Measurements from ENCODE around the gene ZDHHC24. TPM values are rescaled to one million over a fixed set of nuclear protein-coding genes. Genes with fewer than 3 reads are reported as not detected.

Gene ZDHHC24
- total RNA-seq, 1 donor from 2014 or later, result 4.0 TPM

DNA sequence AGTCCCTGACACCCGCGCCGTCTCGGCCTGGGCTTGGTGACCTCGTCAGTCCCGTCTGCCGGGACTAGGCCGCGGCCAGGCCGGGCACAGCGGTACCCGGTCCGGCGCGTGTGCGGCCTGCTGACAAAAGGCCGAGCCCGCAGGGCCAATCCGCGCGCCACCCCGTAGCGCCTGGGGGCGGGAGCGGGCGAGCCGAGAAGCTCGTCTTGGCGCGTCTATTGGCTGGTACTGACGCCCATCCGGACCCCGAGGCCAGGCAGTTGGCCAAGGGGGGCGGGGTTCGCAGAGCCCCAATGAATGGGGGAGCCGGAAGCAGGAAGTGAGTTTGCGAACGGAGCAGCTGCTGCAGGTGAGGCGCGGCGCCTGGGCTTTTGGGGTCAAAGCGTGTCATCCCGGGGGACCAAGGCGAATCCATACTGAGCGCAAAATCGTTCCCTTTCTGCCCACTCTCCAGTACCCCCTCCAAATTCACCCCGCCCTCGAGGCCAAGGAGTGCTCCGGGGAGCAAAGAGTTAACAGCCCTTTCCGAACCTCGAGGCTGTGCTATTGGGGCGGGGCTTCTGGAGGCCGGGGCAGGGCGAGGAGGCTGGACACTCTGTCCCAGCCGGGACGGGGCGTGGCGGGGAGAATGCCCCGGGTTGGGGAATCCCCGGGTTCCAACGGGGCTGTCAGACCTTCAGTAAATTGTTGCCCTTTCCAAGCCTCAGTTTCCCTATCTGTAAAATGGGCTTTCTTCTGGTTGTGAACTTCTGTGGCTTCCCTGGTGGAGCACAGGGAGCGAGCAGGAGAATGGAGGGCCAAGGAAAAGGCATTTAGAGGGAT is 65.5 kb downstream of the ZDHHC24 start, which contains the start of gene DPP3:
Gene DPP3, plus strand, starts transcription at position 318 of the 822 bp plus-strand sequence. CDS start 1,767 bp downstream, outside the sequence.
- peak; percentile 98 for DNase-seq (ENCODE audit: missing footprints)
- ATAC-seq, result peak; percentile 96
- intact Hi-C loops (cut with DNase I), result loop anchor here (2.0 kb wide), 1 partner anchor 14 kb away; the partner anchor contains the start of gene PELI3

DNA sequence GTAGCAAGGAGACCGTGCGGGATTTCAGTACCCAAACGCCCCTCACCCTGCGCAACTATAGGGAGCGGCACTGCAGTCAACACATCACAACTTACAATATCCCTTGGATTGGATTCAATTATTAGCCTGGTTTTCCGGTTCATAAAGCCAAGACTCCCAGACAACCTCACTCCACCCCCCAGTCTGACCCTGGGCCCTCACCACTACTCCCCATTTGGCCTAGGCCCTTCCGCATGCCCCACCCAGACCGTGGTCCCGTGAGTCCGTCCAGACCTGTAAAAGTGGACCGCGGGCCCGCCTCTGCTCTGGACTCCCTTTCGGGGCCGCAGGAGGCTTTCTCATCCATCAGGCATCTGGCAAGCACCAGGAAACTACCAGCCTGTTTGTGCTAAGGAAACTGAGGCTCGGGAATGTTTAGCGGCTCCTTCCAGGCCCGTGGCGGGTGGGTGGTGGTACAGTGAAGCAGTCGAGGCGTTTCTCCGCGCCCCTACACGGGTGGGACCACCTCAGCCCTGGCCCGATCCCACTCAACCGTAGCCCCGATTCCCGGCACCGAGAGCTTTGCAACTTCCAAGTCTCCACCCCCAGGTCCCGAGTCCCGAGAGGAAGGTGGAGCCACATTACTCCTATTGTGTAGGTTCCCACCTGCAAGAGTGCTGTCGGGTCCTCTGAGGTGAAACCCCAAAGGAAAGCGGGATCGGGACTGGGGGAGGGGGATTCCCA is 66.3 kb downstream of the ZDHHC24 start:
- intact Hi-C loops (cut with DNase I), result loop anchor here (2.0 kb wide), 1 partner anchor 13 kb away; the partner anchor contains the start of gene PELI3
- DNase-seq (ENCODE audit: missing footprints), result no peak
- ATAC-seq, result peak; percentile 31

DNA sequence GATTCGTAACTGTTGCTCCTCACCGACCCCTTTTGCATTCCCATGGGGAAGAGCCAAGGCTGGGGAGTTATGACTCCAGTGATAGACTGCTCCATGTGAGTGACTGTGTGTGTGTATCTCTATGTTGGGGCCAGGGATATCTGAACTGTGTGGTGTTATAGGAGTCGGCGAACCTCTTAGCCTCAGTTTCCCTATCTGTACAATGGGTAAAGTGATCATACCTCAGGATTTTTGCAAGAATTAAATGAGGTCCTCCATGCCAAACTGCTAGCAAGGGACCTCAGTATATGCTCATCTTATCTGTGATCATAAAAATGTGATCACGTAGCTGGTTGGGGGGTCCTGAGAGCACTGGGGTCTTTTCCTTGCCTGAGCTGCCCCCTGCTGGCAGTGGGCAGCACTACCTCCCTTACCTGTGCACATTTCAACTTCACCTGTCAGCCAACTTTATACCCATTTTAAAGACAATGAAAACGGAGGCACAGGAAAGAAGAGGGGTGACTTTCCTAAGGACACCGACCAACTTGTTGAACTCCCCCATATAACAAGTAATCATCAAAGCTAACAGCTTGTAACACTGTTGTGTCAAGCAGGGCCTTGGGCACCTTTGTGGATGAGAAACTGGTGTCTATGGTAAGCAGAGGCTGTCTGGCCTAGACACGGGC is 67.0 kb downstream of the ZDHHC24 start:
- intact Hi-C loops (cut with DNase I), result no loop called here
- ATAC-seq (no peak), DNase-seq (ENCODE audit: missing footprints) (no peak)

DNA sequence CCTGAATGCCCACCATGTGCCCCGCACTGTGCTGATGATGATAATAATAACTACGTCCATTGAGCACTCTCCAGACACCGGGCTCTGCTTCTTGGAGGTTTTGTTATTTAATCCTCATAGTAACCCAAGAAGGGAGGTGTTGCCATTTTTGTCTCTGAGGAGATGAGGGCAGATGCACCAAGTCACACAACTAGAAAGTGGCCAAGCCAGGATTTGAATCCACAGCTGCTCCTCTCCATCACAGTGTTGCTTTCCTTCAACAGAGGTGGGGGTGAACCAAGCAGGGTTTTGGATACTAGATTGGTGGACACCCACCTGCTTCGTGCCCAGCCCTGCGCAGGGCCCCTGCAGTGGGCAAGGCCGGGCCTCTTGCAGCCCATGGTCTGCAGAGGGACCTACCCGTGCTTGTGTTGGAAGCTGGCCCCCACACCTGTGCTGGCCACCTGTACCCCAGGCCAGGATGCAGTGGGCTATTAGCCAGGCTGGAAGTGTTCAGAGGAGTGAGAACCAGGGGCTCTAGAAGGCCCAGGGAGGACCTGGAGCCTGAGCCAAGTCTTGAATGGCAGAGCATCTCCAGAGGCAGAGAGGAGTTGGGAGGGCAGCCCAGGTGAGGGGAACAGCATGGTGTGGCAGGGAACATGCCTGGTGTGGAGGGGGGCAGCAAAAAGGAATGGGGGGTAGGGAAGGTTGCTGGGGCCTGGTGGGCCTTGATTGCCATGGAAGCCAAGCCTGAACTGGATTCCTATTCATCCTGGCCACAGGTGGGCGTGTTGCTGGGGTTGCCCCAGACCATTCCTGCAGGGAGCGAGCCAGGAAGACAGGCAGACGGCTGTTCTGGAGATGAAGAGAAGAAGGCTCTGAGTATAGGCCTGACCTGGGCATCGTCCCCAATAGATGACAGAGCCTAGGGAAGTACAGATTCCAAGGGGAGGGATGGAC is 68.3 kb downstream of the ZDHHC24 start:
- intact Hi-C loops (cut with DNase I), result no loop called here
- ATAC-seq (no peak), DNase-seq (ENCODE audit: missing footprints) (no peak)

DNA sequence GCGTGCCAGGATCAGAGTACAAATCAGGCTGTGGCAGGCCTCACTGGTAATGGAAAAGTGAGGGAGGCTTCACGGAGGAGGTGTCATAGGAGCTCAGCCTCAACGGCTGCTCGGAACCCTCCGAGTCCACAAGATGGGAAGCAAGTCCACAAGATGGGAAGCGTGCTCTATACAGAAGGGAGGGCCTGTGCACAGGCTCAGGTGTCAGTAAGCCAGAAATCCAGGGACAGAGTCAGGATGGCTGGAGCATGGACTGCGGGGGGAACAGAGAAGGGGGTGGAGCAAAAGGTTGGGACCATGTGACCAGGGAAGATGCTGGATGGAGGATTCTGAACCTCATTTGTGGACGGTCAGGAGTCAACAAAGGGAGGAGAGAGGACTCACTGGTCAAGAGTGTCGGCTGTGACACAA is 69.0 kb downstream of the ZDHHC24 start:
- no peak for ATAC-seq
- intact Hi-C loops (cut with DNase I), result no loop called here
- no peak for DNase-seq (ENCODE audit: missing footprints)

DNA sequence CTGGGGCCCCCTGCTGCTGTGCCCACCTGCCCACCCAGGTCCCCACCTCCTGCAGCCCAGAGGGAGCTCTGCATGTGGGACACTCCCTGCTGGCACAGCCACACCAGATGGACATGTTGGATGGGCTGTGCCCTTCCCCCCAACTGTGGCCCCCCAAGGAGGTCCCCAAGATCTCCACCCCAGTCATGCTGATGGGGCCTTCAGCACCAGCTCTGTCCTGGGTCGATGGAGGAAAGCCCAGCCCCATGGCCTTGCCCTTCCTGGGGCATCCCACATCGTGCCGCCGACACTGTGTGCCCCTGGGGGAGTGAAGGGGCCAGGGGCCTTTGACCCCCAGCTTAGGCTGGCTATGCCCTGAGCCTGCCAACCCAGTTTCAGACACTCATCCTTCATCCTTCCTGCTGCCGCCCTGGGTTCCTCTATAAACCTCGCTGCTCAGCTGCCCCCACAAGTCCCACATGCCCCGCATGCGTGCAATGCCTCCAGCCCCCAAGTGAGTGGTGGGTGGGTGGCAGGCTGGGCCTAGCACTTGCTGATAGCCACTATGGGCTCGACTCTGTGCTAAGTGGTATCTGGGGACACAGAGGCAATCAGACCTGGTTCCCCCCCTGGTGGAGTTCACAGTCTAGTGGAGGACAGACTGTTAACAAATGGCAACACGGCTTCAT is 69.5 kb downstream of the ZDHHC24 start:
- intact Hi-C loops (cut with DNase I), result no loop called here
- no peak for DNase-seq (ENCODE audit: missing footprints)

DNA sequence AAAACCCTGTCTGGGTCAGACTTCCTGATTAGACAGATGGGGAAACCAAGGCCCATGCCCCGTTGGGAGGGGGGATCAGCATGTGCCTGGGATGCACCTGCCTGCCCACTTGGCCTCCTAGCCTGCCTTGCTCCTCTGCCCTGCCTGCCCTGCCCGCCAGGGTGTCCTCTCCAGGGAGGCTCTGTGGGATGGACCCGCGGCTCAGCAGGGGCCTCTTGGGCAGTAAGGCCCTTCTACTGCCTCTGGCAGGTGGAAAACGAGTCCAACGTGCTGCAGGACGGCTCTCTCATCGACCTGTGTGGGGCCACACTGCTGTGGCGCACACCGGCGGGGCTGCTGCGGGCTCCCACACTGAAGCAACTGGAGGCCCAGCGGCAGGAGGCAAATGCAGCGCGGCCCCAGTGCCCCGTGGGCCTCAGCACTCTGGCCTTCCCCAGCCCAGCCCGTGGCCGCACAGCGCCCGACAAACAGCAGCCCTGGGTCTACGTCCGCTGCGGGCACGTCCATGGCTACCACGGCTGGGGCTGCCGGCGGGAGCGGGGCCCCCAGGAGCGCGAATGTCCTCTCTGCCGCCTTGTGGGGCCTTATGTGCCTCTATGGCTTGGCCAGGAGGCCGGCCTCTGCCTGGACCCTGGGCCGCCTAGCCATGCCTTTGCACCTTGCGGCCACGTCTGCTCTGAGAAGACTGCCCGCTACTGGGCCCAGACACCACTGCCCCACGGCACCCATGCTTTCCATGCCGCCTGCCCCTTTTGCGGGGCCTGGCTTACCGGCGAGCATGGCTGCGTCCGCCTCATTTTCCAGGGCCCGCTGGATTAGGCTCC is 70.3 kb downstream of the ZDHHC24 start:
- DNase-seq (ENCODE audit: missing footprints) (no peak), ATAC-seq (no peak)
- intact Hi-C loops (cut with DNase I), result no loop called here

More for the DNA sequence above, 69.5 kb downstream of the ZDHHC24 start:
- ATAC-seq, result no peak

DNA sequence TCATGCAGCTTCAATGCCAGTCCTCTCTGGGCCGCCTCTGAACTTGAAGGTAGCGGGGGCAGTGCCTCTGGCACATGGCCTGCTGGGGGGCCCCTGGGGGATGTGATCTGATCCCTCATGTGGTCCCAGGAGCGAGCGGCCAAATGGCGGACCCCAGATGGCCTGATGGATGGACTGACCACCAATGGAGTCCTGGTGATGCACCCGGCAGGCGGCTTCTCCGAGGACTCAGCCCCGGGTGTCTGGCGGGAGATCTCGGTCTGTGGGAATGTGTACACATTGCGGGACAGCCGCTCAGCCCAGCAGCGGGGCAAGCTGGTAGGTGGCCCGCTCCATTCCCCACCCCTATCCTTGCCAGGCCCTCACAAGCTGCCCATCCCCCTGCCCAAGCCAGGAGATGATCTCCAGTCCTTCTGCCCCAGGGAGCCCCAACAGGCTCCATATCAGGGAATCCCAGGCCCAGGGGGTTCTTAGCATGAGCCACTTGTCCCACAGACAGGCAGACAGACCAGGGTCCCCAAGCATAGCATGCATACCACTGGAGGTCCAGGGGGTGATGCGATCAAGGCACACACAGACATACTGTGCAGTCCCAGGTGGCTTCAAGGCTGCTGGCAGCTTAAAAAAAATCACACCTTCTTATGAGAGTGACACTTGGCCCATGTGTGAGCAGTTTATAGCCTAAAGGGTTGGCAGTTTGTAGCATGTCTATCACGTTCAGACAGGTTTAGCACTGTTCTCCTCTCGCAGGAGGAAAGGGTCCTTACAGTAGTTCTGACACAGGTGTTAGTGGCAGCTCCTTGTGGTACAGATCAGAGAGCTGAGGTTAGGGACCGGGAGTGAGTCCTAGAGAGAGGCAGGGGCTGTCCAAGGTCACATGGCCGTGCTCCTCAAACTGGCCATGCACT is 72.0 kb downstream of the ZDHHC24 start:
- intact Hi-C loops (cut with DNase I), result no loop called here
- ATAC-seq (no peak), DNase-seq (ENCODE audit: missing footprints) (no peak)

DNA sequence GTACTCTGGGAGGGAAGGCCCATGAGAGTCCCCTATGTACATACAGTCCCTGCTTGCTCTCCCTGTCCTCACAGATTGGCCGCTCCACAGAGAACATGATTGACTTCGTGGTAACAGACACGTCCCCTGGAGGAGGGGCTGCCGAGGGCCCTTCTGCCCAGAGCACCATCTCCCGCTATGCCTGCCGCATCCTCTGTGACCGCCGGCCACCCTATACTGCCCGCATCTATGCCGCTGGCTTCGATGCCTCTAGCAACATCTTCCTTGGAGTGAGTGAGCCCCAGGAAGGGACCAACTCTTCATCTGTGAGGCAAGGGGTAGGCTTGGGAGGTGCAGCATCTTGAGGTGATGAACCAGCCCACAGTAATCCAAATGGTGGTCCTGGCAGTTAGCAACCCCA is 72.7 kb downstream of the ZDHHC24 start:
- intact Hi-C loops (cut with DNase I), result no loop called here
- ATAC-seq, result no peak
- DNase-seq (ENCODE audit: missing footprints), result no peak

DNA sequence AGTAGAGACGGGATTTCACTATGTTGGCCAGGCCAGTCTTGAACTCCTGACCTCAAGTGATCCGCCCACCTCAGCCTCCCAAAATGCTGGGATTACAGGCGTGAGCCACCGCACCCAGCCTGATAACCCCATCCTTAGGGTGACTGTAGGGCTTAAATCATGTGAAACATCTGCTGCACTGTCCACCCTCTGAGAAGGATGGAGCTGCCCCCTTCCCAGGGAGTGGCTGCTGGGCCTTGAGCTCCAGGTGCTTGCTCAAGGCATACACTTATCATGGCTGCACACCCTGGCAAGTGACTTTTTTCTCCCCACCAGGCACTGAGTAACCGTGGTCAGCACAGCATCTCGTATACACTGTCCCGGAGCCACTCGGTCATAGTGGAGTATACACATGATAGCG is 73.8 kb downstream of the ZDHHC24 start:
- no peak for DNase-seq (ENCODE audit: missing footprints)
- intact Hi-C loops (cut with DNase I), result no loop called here
- no peak for ATAC-seq

DNA sequence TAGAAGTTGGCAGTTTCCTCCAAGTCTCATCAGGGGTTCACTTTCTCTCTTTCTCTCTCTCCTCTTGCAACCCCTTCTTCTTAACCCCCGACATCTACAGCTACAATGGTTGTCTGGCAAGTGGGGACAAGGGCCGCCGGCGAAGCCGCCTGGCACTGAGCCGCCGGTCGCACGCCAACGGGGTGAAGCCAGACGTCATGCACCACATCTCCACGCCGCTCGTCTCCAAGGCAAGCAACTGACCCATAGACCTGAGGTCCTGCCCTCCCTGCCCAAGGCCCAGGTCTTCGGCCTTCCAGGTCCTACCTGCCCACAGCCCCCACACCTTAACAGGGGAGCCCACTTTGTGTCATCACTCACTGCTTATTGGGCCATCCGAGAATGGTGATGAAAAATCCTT is 74.7 kb downstream of the ZDHHC24 start:
- DNase-seq (ENCODE audit: missing footprints) (no peak), ATAC-seq (no peak)
- intact Hi-C loops (cut with DNase I), result no loop called here

Other genes with a start within 250 kb of the ZDHHC24 start
- gene CD248, start 229.0 kb downstream of the ZDHHC24 start, total RNA-seq, result 26.7 TPM
- gene RIN1, start 209.6 kb downstream of the ZDHHC24 start, total RNA-seq, result 1.6 TPM
- gene BRMS1, start 200.9 kb downstream of the ZDHHC24 start, total RNA-seq, result 14.6 TPM
- 49.0 TPM for gene B4GAT1, start 198.4 kb downstream of the ZDHHC24 start, total RNA-seq
- 16.8 TPM for gene SLC29A2, start 174.3 kb downstream of the ZDHHC24 start, total RNA-seq
- not detected for gene NPAS4, start 125.0 kb downstream of the ZDHHC24 start, total RNA-seq
- gene MRPL11, start 107.2 kb downstream of the ZDHHC24 start, total RNA-seq, result 58.7 TPM
- 8.4 TPM for gene PELI3, start 79.1 kb downstream of the ZDHHC24 start, total RNA-seq
- gene DPP3, start 65.6 kb downstream of the ZDHHC24 start, total RNA-seq, result 15.8 TPM
- gene BBS1, start 35.4 kb downstream of the ZDHHC24 start, total RNA-seq, result 20.9 TPM
- not detected for gene ACTN3, start 855 bp upstream of the ZDHHC24 start, total RNA-seq
- gene CTSF, start 22.6 kb upstream of the ZDHHC24 start, total RNA-seq, result 51.0 TPM
- gene CCDC87, start 47.0 kb upstream of the ZDHHC24 start, total RNA-seq, result 0.27 TPM
- 23.5 TPM for gene CCS, start 47.1 kb upstream of the ZDHHC24 start, total RNA-seq
- gene RBM14, start 70.6 kb upstream of the ZDHHC24 start, total RNA-seq, result 30.1 TPM
- gene RBM4, start 92.7 kb upstream of the ZDHHC24 start, total RNA-seq, result 72.1 TPM
- 14.0 TPM for gene RBM4B, start 131.8 kb upstream of the ZDHHC24 start, total RNA-seq
- gene SPTBN2, start 183.2 kb upstream of the ZDHHC24 start, total RNA-seq, result 0.95 TPM